NCI-H1694 treated with DMSO at 0.1 percent for 48 hours (cell line): Measurements from ENCODE around the gene NOP14.
"Not testable (repeated sequence)": the region's sequence is repeated elsewhere in the genome, so short reads cannot be mapped to it uniquely, and the experiment has no call there.

Experiments used
- DNase-seq: peaks from one replicate; lab custom pipeline; 2025; lab: John Stamatoyannopoulos, UW

NOP14 gene

GRCh38 chr4:2963175-2963965 is at the start of gene NOP14, which contains the start of gene GRK4:
Gene NOP14, minus strand, starts transcription at chr4:2963406. Its CDS starts 87 bp downstream, at chr4:2963319.
Gene GRK4, plus strand, starts transcription at chr4:2963571. Its CDS starts 500 bp downstream, at chr4:2964071.
- DNase-seq: peak; percentile 95

- DNase-seq: no peak
Observed at GRCh38 chr4:3011456-3012220, 48.4 kb upstream of the NOP14 start.

GRCh38 chr4:3010998-3011397 is 47.8 kb upstream of the NOP14 start:
- no peak for DNase-seq

- no peak for DNase-seq
Observed at GRCh38 chr4:3010577-3010976, 47.4 kb upstream of the NOP14 start.

GRCh38 chr4:3009422-3009821 is 46.2 kb upstream of the NOP14 start:
- DNase-seq: no peak

GRCh38 chr4:3007724-3008123 is 44.5 kb upstream of the NOP14 start:
- DNase-seq: no peak

- DNase-seq: no peak
Observed at GRCh38 chr4:2996415-2996814, 33.2 kb upstream of the NOP14 start.

GRCh38 chr4:2995546-2996265 is 32.5 kb upstream of the NOP14 start:
- DNase-seq: no peak

- no peak for DNase-seq
Observed at GRCh38 chr4:2994917-2995316, 31.7 kb upstream of the NOP14 start.

GRCh38 chr4:2991243-2991642 is 28.0 kb upstream of the NOP14 start:
- DNase-seq: no peak

- not testable (repeated sequence) for DNase-seq
Observed at GRCh38 chr4:2983715-2984114, 20.5 kb upstream of the NOP14 start.

GRCh38 chr4:2982012-2982411 is 18.8 kb upstream of the NOP14 start:
- DNase-seq: no peak

- DNase-seq: no peak
Observed at GRCh38 chr4:2981256-2981819, 18.1 kb upstream of the NOP14 start.

- DNase-seq: peak; percentile 46
Observed at GRCh38 chr4:2977211-2978088, 14.2 kb upstream of the NOP14 start.

- DNase-seq: no peak
Observed at GRCh38 chr4:2971275-2971674, 8.1 kb upstream of the NOP14 start.

- no peak for DNase-seq
Observed at GRCh38 chr4:2968381-2968780, 5.2 kb upstream of the NOP14 start.

GRCh38 chr4:2965262-2965661 is 2.1 kb upstream of the NOP14 start:
- DNase-seq: no peak

GRCh38 chr4:2964706-2965258 is 1.6 kb upstream of the NOP14 start:
- no peak for DNase-seq

- DNase-seq: no peak
Observed at GRCh38 chr4:2963966-2964471, 813 bp upstream of the NOP14 start.

GRCh38 chr4:2962614-2963174 is 512 bp downstream of the NOP14 start:
- DNase-seq: no peak
